Fibroblast of lung (primary cell): ENCODE results near the gene GRIPAP1. TPM values are rescaled to one million over a fixed set of nuclear protein-coding genes. Genes with fewer than 3 reads are reported as not detected.

Source experiments
- DNase-seq, 2 donors: peaks; one replicate each; pipeline versions ENCODE4 v3.0.0 to v3.0.0-alpha.2; 2010; ENCODE audit warnings: low read depth in 2 of 2
- H2AFZ ChIP-seq: 2 replicates; pipeline ENCODE4 v1.5.1; 2012; ENCODE audit warnings: low read length, control low read depth, inconsistent platforms
- H3K27ac ChIP-seq: 2 replicates; pipeline ENCODE4 v1.5.1; 2011; ENCODE audit warnings: low read length, control low read depth; ENCODE audit not compliant: insufficient read depth
- H3K27me3 ChIP-seq: 2 replicates; pipeline ENCODE4 v1.5.1; 2011; ENCODE audit warnings: mild to moderate bottlenecking, low read length; ENCODE audit not compliant: control insufficient read depth, insufficient read depth
- H3K36me3 ChIP-seq: 2 replicates; pipeline ENCODE4 v1.5.1; 2011; ENCODE audit warnings: low read length; ENCODE audit not compliant: control insufficient read depth, insufficient read depth
- H3K4me1 ChIP-seq: 2 replicates; pipeline ENCODE4 v1.5.1; 2011; ENCODE audit warnings: low read length; ENCODE audit not compliant: control insufficient read depth, insufficient read depth; ENCODE audit errors: extremely low read depth
- H3K4me2 ChIP-seq: 2 replicates; pipeline ENCODE4 v1.5.1; 2011; ENCODE audit warnings: low read length, control low read depth; ENCODE audit not compliant: insufficient read depth; ENCODE audit errors: extremely low read depth
- H3K4me3 ChIP-seq, 4 experiments: fragments of 200-600 bp in 1 of 4; sonication (generic) in 1 of 4; replicated peaks in 1 of 4; 2 replicates each; pipeline ENCODE4 v1.5.1; 2011 to 2016; ENCODE audit warnings: low read length in 4 of 4, low read depth in 3 of 4, mild to moderate bottlenecking in 3 of 4, control low read depth in 2 of 4, inconsistent platforms in 1 of 4, mixed read lengths in 1 of 4; ENCODE audit not compliant: insufficient read depth in 1 of 4; ENCODE audit errors: control extremely low read depth in 1 of 4
- H3K79me2 ChIP-seq: 2 replicates; pipeline ENCODE4 v1.5.1; 2012; ENCODE audit warnings: mild to moderate bottlenecking, low read length, inconsistent platforms; ENCODE audit not compliant: control insufficient read depth, insufficient read depth
- H3K9ac ChIP-seq: 2 replicates; pipeline ENCODE4 v1.5.1; 2011; ENCODE audit warnings: mild to moderate bottlenecking, low read length, control low read depth; ENCODE audit not compliant: insufficient read depth
- H3K9me3 ChIP-seq: 2 replicates; pipeline ENCODE4 v1.5.1; 2012; ENCODE audit warnings: low read depth, low read length; ENCODE audit not compliant: control insufficient read depth, insufficient read depth
- H4K20me1 ChIP-seq: 2 replicates; pipeline ENCODE4 v1.5.1; 2011; ENCODE audit warnings: low read length; ENCODE audit not compliant: control insufficient read depth, insufficient read depth; ENCODE audit errors: extremely low read depth
- EZH2 ChIP-seq: IDR thresholded peaks from 2 replicates; pipeline ENCODE4 v1.5.1; 2012; ENCODE audit warnings: low read length, control low read depth, mild to moderate bottlenecking; ENCODE audit errors: missing control alignments
- polyA plus RNA-seq, 2 donors: library from polyadenylated mRNA; depleted of rRNA in 1 of 2; stranded (reverse) in 1 of 2; unstranded in 1 of 2; fragments of >200 nt; gene quantifications; 2 replicates each; pipeline ENCODE4 v1.2.1, GENCODE V29; 2011 to 2012; ENCODE audit warnings: missing spikeins in 1 of 2
- total RNA-seq: library from RNA; depleted of rRNA; stranded (reverse); fragments of >200 nt; gene quantifications from 2 replicates; pipeline ENCODE4 v1.2.1, GENCODE V29; 2014
- TF ChIP-seq, protein P1 (sequence below), 2 donors: IDR thresholded peaks in 1 of 2; conservative IDR thresholded peaks in 1 of 2; 1 replicate in 1 of 2; 2 replicates in 1 of 2; pipeline ENCODE4 v1.5.1; 2011 to 2012; ENCODE audit warnings: low read length in 2 of 2, control low read depth in 1 of 2, inconsistent platforms in 1 of 2, low read depth in 1 of 2, mild to moderate bottlenecking in 1 of 2

GRIPAP1 gene
- total and polyA plus RNA-seq, 2 donors (not counting 1 experiment from before 2014, with no cell fraction given): 18.5 to 26.4 TPM

DNA sequence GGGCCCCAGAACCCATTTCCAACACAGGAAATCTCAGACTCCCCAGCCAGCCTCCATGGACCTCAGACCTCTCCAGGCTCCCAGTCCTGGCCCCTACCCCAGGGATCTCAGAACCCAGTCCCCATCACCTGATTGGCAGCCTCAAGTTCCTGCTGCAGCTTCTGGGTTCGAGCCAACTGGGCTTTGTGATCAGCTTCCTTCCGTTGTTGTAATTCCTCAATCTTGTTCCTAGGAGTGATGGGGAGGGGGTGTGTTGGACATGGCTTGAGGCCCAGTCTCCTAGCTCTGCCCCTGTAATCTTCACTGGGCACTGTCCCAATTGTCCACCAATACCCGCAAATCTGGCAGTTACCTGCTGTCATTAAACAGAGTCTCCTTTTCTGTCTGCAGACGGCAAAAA, 12.6 kb downstream of the GRIPAP1 start:
- H3K9me3 ChIP-seq: no peaks in the 10 kb centered on the region
- H3K27me3 ChIP-seq: no peaks in the 10 kb centered on the region
- no peak overlapping the region for H3K27ac ChIP-seq
- no peaks in the 10 kb centered on the region for H4K20me1 ChIP-seq
- H2AFZ ChIP-seq: no peak overlapping the region
- no peak for DNase-seq
- no peaks in the 10 kb centered on the region for H3K4me1 ChIP-seq
- TF ChIP-seq, protein P1, sequence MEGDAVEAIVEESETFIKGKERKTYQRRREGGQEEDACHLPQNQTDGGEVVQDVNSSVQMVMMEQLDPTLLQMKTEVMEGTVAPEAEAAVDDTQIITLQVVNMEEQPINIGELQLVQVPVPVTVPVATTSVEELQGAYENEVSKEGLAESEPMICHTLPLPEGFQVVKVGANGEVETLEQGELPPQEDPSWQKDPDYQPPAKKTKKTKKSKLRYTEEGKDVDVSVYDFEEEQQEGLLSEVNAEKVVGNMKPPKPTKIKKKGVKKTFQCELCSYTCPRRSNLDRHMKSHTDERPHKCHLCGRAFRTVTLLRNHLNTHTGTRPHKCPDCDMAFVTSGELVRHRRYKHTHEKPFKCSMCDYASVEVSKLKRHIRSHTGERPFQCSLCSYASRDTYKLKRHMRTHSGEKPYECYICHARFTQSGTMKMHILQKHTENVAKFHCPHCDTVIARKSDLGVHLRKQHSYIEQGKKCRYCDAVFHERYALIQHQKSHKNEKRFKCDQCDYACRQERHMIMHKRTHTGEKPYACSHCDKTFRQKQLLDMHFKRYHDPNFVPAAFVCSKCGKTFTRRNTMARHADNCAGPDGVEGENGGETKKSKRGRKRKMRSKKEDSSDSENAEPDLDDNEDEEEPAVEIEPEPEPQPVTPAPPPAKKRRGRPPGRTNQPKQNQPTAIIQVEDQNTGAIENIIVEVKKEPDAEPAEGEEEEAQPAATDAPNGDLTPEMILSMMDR (conservative IDR thresholded peaks at IDR 0.05 in 1 of 2, IDR thresholded peaks at IDR 0.05 in 1 of 2; ENCODE audit: low read depth in 1 of 2, low read length in 2 of 2): no peak
- TF ChIP-seq EZH2: no peak
- H3K79me2 ChIP-seq: no peaks in the 10 kb centered on the region
- no peak overlapping the region for H3K4me2 ChIP-seq
- no peak overlapping the region for H3K9ac ChIP-seq
- H3K4me3 ChIP-seq: no peak overlapping the region
- H3K36me3 ChIP-seq: no peaks in the 10 kb centered on the region

- Histone ChIP-seq H3K79me2 (no peaks in the 10 kb centered on the region), H3K9me3 (no peaks in the 10 kb centered on the region), H3K27me3 (no peaks in the 10 kb centered on the region), H3K27ac (no peak overlapping the region), H3K4me2 (no peak overlapping the region), H3K9ac (no peak overlapping the region), H4K20me1 (no peaks in the 10 kb centered on the region), H3K36me3 (peaks cover 5% of the 10 kb centered on the region), H2AFZ (no peak overlapping the region), H3K4me3 (no peak overlapping the region), H3K4me1 (no peaks in the 10 kb centered on the region)
- TF ChIP-seq, protein P1 (conservative IDR thresholded peaks at IDR 0.05 in 1 of 2, IDR thresholded peaks at IDR 0.05 in 1 of 2; ENCODE audit: low read depth in 1 of 2, low read length in 2 of 2): no peak
- TF ChIP-seq EZH2: no peak
- DNase-seq: no peak
These were observed 18.2 kb downstream of the GRIPAP1 start for GRCh38 chrX:48983896-48984295.

DNA sequence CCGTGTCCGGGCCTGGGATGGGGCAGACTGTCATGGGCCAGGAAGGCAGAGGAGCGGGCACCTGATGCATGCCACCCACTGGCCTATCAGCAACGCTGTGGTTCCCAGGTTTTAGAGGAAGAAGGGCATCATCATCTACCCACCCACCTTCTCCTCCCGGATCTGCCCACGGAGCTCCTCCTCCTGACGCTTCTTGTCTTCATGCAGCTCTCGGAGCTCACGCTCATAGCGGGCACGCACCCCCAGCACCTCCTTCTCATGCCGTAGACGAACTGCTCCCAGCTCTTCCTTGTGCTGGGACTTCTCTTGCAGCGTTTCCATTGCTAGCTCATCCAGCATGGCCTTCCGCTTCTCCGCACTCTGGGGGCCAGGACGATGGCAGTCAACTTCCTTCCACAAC, 19.0 kb downstream of the GRIPAP1 start:
- no peak for DNase-seq
- H3K9me3 ChIP-seq: no peaks in the 10 kb centered on the region
- no peaks in the 10 kb centered on the region for H3K4me1 ChIP-seq
- no peak overlapping the region for H3K4me2 ChIP-seq
- no peak overlapping the region for H3K9ac ChIP-seq
- TF ChIP-seq EZH2: no peak
- TF ChIP-seq, protein P1 (conservative IDR thresholded peaks at IDR 0.05 in 1 of 2, IDR thresholded peaks at IDR 0.05 in 1 of 2; ENCODE audit: low read depth in 1 of 2, low read length in 2 of 2): no peak
- no peaks in the 10 kb centered on the region for H3K79me2 ChIP-seq
- H4K20me1 ChIP-seq: no peaks in the 10 kb centered on the region
- no peak overlapping the region for H3K27ac ChIP-seq
- peaks cover 5% of the 10 kb centered on the region for H3K36me3 ChIP-seq
- H3K4me3 ChIP-seq: no peak overlapping the region
- H2AFZ ChIP-seq: no peak overlapping the region
- H3K27me3 ChIP-seq: no peaks in the 10 kb centered on the region
